SK-N-MC (cell line): ENCODE measurements around the gene STXBP3.

Experiments used
- EZH2 ChIP-seq: fragments of 200-600 bp; sonication (generic); IDR thresholded peaks from one replicate; pipeline ENCODE4 v1.6.1; 2017; ENCODE audit warnings: antibody characterized with exemption
- POLR2AphosphoS5 ChIP-seq: IDR thresholded peaks from 2 replicates; pipeline ENCODE4 v1.6.1; 2012; ENCODE audit warnings: mild to moderate bottlenecking, low read depth, low read length, borderline replicate concordance

GRCh38 chr1:108749081-108749480 is 2.6 kb downstream of the STXBP3 start:
- no peak for TF ChIP-seq EZH2
- no peak for TF ChIP-seq POLR2AphosphoS5
